ENCODE results near the gene CRIM1.

CRIM1 gene

DNA sequence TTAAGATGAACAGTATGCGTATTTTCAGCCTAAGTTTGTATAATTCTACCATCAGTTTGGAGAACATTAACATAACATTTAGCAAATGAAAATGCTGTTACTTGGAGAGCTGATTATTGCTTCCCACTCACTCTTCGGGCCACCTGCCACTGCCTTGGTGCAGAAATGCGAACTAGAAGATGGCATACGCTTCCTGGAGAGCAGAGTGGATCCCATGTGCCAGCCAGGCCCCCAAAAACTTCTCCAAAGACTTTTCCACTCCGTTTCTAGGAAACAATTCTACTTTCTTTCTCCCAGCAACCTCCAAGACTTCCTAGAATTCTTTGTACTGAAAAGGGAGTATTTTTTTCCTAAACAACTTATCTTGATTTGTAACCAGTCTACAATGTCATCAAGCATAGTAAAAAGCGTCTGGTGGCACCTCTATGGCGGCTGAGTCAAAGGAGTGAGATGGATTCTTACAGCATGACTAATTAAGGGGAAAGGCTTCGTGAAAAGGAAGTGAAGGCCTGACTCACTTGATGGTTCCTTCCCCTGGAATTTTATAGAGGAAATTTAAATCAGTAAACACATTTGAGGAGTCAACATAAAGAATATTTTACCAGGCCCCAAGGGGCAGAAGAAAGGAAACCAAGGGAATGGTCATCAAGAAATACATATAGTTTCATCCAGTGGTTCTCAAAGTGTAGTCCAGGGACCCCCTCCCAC, 205.8 kb downstream of the CRIM1 start:
- peak; percentile 95 for DNase-seq

DNA sequence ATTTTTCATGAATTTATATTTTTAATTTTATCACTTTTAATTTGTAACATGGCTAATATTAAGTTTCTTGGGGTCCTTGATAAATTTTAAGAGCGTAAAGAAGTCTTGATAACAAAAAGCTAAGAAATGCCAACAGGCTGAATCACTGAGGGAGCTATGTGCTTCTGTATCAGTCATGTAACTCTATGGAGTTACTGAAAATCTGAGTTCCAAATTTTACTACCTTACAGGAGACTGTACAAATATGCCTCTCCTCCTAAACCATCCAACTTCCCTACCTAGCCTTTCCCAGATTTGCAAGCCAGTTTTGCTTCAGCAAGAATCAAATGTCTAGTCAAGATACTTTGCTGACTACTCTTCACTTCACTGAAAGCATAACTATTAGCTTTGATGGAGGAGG, 206.7 kb downstream of the CRIM1 start:
- DNase-seq = no peak

DNA sequence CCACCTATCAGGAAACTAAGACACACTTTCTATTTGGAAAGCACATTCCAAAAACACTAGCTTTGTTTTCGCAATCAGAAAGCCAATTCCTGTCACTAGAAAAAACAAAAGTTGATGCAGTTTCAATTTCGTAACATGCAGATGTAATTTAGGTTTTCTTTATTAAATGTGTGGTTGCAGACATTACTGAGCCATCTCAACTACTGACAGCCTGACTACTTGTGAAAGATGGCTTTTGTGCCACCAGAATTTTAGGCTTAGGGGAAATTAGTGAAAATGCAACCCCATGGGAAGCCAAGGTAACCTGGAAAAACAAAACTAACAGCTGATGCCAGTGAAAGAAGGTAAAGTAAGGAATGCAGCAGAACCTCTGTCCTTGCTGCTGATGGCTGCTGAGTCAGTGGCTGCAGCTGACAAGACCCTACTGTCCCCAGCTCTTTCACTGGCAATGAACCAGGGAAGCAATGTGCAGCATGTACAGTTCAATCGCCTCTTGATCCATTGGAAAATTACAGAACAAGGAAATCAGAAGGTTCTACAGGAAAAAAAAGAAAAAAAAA, 207.5 kb downstream of the CRIM1 start:
- peak; percentile 83 for DNase-seq

DNA sequence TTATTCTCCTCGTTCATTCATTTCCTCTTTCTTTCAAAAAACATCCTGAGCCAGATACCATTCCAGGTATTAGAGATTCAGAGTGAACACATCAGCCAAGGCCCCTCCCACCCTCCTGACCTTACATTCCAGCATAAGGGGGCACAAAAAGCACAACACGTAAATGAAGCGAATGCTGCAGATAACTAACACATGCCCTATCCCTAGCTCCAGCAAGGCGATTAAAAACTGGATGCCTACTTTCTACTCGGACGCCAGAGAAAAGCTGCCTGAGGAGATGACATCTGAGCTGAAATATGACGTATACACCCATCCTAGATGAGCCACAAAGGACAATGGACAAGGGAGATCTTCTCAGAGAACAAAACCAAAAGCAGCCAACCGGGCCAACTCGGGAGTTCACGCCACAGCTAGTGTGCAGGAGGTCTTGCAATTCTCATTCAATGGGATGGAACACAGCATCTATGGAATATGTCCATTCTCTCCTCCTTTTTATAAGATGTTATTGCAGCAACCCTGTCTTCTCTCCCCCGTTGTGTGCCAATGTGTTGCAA, 208.9 kb downstream of the CRIM1 start:
- no peak for DNase-seq

DNA sequence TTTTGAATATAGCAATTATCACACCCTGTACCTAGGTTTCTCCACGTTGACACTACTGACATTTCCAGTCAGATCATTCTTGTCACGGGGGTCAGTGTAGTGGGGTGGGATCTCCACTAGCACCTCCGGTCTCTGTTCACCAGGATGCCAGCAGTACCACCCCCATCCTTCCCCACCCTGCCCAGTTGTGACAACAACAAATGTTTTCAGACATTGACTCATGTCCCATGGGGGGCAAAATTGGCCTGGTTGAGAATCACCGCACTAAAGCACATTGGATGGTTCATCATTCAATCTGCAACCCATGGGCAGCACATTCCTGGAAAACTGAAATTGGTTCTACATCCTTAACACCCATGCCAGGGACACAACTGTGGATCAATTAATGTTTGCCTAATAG, 210.1 kb downstream of the CRIM1 start:
- DNase-seq = no peak

DNA sequence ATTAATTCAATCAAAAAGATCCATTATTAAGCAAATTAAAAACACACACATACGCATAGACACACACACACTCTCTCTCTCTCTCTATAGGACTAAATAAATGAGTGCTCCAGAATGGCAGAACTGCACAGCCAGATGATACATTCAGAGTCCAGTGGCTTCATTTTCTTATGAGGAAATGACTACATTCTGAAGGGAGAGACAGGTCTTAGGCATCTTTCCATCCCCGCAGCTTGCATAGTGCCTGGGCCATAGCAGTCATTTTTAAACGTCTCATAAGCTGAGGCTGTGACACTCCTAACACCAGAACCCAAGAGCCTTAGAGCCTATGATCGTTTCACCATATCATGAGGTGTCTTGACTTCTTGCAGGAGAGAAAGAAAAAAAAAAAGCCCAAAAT, 211.3 kb downstream of the CRIM1 start:
- no peak for DNase-seq

DNA sequence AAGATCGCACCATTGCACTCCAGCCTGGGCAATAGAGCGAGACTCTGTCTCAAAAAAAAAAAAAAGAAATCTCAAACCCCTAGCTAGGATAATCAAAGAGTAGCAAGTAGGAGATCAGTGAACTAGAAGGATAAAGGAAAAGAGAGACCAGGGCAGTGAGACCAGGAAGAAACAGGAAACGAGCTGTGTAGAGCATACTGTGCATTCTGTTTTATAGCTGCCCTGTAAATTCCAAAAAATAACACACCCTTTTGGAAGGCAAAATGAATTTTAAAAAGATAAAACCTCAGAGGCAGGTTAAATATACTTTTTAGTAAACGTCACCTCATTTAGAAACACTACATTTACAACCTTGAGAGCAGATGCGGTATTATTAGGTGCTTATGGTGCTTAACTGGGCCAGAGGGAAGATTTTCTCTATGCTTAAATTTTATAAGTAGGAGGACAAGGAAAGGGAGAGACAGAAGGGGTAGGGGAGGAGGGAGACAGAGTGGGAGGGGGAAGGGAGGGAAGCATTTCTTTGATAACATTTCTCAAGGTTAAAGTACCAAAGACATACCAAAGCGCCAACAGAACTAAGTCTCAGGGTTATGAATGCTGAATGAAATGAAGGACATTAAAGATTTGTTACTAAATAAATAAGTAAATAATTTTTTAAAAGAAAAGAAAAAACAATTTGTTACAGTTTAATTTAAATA, 212.3 kb downstream of the CRIM1 start:
- DNase-seq = no peak

DNA sequence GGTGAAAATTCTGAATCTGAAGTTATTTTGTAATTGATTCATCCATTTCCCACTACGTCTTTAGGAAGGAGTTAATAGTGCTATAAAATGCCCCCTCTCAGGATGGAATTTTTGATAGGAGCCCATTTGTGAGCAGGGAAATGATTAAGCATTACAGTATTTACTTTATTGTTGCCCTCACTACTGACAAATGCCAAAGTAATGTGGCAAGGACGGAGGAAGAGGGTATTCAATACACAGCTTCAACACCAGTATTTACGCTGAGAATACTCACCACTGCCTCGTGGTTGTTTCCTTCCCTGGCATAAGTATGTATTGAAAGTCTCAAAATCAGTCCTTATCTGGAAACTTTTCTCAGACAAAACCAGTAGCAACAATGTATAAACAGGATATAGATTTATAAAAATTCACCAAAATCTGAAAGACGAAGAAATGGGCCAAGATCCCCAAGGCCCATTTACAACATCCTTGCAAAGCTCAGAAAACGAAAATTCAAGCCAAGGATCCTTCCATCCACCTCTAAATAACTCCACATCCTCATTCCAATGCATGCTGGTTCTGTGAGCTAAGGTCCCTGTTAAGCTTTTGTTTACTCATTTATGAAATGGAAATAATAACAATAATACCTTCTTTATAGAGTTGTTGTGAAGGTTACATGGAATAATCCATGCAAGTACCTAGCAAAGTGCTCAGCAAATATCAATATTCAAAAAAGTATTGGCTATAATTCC, 213.1 kb downstream of the CRIM1 start:
- DNase-seq = no peak

DNA sequence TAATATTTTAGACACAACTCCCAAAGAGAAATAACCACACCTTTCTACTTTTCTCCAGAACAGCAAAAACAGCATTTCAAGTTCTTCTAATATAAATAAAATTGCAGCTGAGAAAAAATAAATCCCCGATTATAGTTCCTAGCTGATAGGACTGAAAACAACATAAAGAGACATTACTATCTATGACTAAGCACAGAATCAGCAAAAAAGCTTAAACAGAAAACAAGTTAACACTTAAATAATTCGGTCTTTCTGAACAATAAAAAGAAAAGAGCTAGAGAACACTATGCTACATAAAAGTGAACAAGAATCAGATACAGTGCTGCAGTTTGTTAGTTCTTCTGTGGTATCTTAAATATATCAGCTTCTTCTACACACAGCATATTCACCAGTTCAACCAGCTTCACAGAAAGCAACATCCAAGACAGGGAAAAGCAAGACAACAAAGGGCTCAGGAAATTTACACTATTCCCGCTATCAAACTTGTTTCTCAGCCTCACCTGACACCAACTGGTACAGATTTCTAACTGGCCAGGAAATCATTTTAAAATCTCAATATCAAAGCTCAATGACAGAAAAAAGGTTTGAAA, 213.8 kb downstream of the CRIM1 start:
- no peak for DNase-seq

DNA sequence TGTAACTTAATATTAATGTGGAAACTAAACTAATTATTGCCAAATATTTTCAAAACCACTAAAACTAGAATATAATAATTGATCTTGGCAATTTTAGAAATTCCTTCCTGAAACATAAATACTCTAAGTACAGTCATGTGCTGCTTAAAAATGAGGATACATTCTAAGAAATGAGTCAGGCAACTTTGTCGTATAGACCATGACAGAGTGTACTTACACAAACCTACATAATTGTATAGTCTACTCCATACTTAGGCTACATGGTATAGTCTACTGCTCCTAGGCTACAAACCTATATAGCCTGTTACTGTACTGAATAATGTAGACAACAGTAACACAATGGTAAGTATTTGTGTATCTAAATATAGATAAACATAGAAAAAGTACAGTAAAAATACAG, 214.8 kb downstream of the CRIM1 start:
- no peak for DNase-seq

DNA sequence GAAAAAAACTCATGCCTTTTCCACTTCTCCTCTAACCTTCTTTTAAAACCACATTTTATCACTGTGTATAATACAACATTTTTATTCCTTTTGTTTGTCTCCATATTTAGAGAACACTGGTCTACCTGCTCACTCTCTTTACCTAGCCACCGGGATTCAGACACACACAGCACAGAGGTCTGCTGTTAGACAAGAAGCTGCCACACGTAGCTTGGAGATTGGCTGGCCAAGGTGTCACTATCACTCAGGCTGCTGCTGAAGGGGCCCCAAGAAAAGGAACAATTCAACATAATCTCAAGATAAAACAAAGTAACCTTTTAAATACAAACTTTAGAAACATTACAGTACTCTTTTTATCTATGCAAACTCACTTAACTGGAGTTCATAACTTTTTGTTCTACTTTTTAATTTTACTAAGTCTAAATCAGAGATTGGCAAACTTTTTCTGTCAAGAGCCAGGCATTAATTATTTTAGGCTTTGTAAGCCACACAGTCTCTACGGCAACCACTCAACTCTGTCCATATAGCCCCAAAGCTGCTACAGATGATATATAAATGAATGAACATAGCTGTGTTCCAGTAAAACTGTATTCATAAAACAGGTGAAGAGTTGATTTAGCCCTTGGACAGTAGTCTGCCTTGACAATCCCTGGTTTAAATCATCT, 216.6 kb downstream of the CRIM1 start:
- DNase-seq = peak; percentile 57

DNA sequence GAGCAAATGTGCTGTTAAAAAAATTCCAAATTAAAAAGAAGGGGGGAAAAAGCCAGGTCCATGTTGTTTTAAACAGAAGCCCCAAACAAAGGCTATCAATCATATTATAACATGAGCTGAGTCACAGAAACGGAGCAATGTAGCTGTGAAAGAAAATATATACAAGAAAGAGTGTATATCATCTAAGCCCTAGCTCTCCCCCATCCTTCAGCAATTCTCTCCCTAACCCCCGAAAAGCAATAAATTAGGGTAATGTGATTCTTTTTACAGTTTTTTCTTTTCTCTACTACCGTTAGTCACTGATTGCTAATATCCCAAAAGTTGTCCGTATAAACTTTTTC, 217.1 kb downstream of the CRIM1 start:
- DNase-seq = no peak

DNA sequence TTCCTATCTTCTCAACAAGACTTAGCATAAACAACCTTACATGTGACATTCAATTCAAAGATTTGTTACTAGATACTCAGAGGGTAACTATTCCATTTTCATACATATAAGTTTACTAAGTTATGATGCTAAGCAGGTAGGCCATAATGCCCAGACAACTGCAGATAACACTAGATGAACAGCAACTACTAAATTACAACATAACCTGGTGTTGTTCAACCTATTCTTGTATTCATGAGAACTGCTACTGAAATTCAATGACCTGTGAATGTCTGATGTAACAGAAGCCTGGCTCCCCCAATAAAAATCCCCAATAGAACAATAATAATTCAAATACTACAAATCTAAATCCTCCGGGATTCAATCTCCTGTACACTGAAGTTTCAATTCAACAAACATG, 217.6 kb downstream of the CRIM1 start:
- DNase-seq = no peak

DNA sequence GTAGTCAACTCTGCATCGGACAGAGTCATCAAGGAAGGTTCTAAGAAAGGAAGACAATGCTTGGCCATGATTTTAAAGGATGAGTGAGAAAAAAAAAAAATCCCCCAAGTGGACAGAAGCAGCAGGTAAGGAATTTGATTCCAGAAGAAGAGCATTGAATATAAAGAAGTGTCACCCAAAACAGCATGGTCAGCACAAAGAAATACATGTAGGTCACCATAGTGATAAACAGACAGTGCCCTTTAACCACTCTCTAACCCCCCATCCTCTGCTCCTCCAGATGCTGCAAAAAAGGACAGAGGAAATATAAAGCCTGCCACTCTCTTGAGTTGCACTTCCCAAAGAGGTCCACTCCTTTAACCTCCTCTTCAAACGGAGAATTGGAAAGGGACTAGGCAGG, 219.0 kb downstream of the CRIM1 start:
- DNase-seq = no peak

DNA sequence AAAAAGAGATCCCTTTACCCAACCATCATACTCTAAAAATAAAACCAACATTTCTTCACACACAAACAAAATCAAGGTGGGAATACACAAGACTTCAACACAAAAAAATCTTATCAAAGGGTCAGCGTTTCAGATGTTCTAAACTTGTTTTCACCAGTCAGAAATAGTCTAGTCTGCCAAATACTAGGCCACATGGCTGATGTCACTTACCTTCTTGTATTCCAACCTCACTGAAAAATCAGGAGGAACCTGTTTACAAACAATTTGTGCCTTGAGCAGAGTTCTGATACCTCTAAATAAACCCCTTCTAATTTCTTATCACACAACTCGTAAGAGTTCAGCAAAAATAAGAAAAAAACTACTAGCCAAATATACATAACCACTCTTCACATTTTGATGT, 222.3 kb downstream of the CRIM1 start:
- DNase-seq = no peak

DNA sequence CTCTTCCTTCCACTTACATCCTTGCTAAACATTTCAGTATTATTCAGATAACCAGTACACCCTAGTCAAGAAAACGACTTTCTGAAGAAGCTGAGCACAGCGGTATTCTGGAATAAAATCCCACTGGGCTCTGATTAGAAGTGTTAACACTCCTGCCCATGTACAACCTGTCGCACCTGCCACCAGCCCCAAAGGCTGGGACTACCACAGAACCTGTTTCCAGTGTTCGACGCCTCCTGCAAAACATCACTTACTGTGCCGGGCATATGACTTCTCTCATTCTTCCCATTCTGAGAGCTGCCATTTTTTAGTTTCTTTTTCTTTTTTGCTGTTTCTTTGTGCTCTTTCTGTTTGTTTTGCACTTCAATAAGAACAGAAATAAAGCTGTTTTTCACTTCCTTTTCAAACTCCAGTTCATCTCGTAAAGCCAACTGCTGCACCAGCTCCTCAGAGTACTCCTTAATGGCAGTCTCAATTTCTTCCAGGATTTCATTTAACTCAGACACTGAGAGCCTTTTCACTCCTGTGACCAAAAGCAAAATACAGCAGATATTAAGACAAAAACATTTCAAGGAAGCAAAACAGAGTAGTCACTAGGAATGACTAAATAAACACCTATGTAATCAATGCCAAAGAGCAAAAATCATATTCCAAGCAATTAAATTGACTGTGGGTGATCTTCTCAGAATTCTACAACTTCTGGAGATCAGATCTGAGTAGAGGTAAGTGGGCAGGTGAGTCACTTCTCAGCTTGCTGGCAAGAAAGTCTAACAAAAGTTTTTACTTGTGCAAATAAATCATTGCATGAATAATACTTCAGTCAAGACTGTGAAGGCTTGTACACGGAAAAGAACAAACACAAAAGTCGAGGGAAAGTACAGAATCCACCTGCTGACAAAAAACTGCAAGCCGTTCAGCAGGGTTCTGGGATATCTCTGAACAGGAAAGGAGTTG, 223.0 kb downstream of the CRIM1 start:
- no peak for DNase-seq

DNA sequence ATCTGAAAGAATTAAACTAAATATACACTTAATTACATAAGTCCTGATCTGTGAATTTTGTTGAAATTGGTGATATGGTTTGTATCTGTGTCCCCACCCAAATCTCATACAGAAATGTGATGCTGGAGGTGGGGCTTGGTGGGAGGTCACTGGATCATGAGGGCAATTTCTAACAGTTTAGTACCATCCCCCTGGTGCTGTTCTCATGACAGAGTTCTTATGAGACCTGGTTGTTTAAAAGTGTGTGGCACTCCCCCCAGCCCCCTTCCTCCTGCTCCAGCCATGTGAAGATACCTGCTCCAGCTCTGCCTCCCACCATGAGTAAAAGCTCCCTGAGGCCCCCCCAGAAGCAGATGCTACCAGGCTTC, 223.7 kb downstream of the CRIM1 start:
- DNase-seq = no peak

DNA sequence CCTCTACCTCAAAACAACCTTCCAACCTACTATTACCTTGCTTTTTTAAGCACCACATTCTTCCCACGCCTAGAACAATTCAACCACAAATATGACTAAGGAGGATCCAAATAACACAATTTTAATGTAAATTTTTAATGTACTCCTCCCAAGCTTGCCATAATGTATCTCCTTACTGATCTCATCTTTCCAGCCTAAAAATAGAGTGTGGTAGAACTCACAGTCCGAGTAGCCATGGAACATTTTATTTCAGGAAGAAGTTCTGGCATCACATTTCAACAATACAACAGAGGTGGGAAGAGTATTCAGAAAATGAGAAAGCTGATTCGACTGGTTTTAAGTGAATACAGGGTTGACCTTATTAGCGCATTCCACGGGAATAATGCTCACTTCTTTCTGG, 227.0 kb downstream of the CRIM1 start:
- no peak for DNase-seq

DNA sequence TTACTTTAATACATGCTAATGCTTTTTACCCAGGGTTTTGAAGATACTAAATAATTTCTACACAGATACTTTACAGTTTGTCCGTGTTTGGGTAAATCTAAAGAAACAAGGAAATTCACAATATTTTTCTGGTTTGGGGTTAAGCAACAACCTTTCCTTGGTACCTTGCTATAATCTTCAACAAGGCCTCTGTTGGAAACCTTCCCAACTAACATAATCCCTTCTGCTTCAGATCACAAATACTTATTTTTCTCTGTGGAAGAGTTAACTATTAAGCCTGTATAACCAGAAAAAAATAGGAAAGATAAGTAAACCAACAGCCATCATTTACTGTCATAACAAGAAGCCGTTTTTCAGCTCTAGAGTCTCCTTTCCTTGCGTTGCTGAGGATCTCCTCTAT, 227.4 kb downstream of the CRIM1 start:
- no peak for DNase-seq

DNA sequence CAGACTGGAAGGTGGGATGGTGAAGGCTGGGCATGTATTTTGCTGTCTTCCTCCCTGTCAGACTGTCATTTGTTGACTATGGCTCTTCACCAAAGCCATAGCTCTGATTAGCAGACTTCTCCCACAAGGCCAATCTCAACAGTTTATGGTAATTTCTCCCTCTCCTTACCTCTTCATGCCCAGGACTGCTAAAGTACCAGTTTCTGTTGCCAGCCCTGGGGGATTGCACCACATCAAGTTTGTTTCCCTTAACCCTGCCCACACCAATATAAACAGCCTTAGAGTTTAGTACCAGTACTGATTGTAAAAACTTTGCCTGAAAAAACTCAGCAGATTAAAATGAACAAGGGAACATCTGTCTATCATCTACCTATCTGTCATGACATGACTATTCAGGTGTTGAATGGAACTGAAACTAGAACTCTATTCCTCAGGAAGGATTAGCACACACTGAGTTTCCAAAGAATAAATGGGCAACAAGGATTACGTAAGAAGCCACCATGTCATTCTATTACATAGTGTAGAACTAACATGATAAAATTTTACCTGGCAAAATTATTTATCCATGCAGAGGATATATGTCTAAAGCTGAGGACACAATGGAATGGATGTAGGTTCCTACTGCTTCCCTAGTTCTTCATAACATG, 228.7 kb downstream of the CRIM1 start:
- DNase-seq = no peak

DNA sequence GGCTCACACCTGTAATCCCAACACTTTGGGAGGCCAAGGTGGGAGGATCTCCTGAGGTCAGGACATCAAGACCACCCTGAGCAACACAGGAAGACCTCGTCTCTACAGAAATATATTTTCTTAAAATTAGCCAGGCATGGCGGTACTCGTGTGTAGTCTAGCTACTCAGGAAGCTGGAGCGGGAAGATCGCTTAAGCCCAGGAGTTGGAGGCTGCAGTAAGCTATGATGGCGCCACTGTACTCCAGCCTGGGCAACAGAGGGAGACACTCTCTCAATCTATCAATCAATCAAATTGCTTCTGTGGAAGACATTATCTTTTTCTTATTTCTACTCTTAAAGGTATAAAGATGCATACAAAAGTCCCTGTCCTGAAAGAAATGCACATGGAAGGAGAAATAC, 231.1 kb downstream of the CRIM1 start:
- no peak for DNase-seq
